SH-SY5Y (cell line): ENCODE measurements around the gene MUC6.

ENCODE experiments used
- GATA2 ChIP-seq: IDR thresholded peaks from 2 replicates; pipeline ENCODE4 v1.6.1; 2011; ENCODE audit warnings: mild to moderate bottlenecking, low read depth, low read length
- GATA3 ChIP-seq: IDR thresholded peaks from 2 replicates; pipeline ENCODE4 v1.6.1; 2011; ENCODE audit warnings: low read depth, mild to moderate bottlenecking, low read length, moderate library complexity

GRCh38 chr11:1064167-1064566 lies 27.6 kb upstream of the MUC6 start:
- TF ChIP-seq GATA2 (no peak), GATA3 (no peak)
